Esophagus muscularis mucosa (tissue), 4 donors: Measurements from ENCODE around the gene CALML5. TPM values are rescaled to one million over a fixed set of nuclear protein-coding genes. Genes with fewer than 3 reads are reported as not detected.
A peak's percentile ranks its signal among the peaks of the same experiment; 100 is the strongest.

ENCODE experiments used
- DNase-seq: peaks from one replicate; pipeline ENCODE4 v3.0.0-alpha.2; 2017; ENCODE audit errors: extremely low spot score
- H3K27ac ChIP-seq, 4 donors: fragments of 200-600 bp; sonication (generic); replicated peaks in 1 of 4; 1 replicate in 3 of 4; 2 replicates in 1 of 4; pipeline ENCODE4 v1.5.1; 2016 to 2019; ENCODE audit warnings: mild to moderate bottlenecking in 1 of 4
- H3K27me3 ChIP-seq, 4 donors: fragments of 200-600 bp; sonication (generic); one replicate each; pipeline versions ENCODE4 v1.5.1 to v1.6.0; 2016 to 2019
- H3K36me3 ChIP-seq, 4 donors: fragments of 200-600 bp; sonication (generic); one replicate each; pipeline ENCODE4 v1.5.1; 2016 to 2019
- H3K4me1 ChIP-seq, 4 donors: fragments of 200-600 bp; sonication (generic); one replicate each; pipeline ENCODE4 v1.5.1; 2016 to 2019
- H3K4me3 ChIP-seq, 4 donors: fragments of 200-600 bp; sonication (generic); 1 replicate in 2 of 4; 2 replicates in 2 of 4; pipeline ENCODE4 v1.5.1; 2016 to 2019; ENCODE audit warnings: mild to moderate bottlenecking in 4 of 4, moderate library complexity in 1 of 4
- H3K9me3 ChIP-seq, 4 donors: fragments of 200-600 bp; sonication (generic); 1 replicate in 3 of 4; 2 replicates in 1 of 4; pipeline ENCODE4 v1.5.1; 2016 to 2019
- EP300 ChIP-seq: sonication (generic); formaldehyde crosslinking; IDR thresholded peaks from one replicate; pipeline ENCODE4 v1.6.1; 2017; ENCODE audit warnings: antibody characterized with exemption
- POLR2A ChIP-seq: fragments of 450-650 bp; IDR thresholded peaks from one replicate; pipeline ENCODE4 v1.6.1; 2017; ENCODE audit warnings: antibody characterized with exemption, moderate library complexity, mild to moderate bottlenecking, low read depth
- POLR2AphosphoS5 ChIP-seq, 2 donors: sonication (generic); formaldehyde crosslinking; IDR thresholded peaks; one replicate each; pipeline ENCODE4 v1.6.1; 2017; ENCODE audit warnings: antibody characterized with exemption in 2 of 2
- WGBS: methylation state at CpG from one replicate; pipeline ENCODE4 v1.1.5; 2018; 5-methylcytosine and 5-hydroxymethylcytosine counted together
- intact Hi-C: fragments of 100-400 bp; cut with DNase I; formaldehyde crosslinking; loops from one replicate; pipeline ENCODE4 v1.15.1; 2023
- total RNA-seq, 4 donors: library from RNA; depleted of rRNA; stranded (reverse); fragments of >200 nt; gene quantifications; one replicate each; pipeline versions ENCODE4 v1.1.0 to v1.2.1, GENCODE V29; 2016
- TF ChIP-seq, protein P1 (sequence below), 3 experiments: fragments of 200-600 bp in 2 of 3; fragments of 450-650 bp in 1 of 3; sonication (generic) in 2 of 3; IDR thresholded peaks; one replicate each; pipeline ENCODE4 v1.5.1; 2017 to 2019; ENCODE audit warnings: antibody characterized with exemption in 3 of 3, mild to moderate bottlenecking in 2 of 3, moderate library complexity in 1 of 3

CALML5 gene
- total RNA-seq, 4 donors from 2014 or later = not detected

DNA sequence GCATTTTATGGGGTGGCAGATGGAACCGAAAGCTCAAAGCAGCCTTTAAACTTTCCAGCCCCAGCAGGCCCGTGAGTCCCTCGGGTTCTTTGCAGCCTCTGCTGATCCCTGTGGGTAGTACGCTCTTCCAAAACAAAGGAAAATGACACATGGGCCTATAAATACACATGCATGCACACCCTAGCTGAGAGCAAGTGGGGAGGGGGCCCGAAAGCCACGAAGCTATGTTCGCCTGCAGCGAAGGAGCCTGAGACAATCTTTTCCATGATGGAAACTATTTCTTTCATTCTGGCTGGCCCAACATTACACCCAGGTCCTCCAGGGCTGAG is 32.2 kb downstream of the CALML5 start:
- Histone ChIP-seq H3K4me1 (peaks cover 9 to 46% (median 28%) of the 10 kb centered on the region in 4 donors), H3K4me3 (no peak overlapping the region), H3K27me3 (no peaks in the 10 kb centered on the region), H3K36me3 (no peaks in the 10 kb centered on the region), H3K27ac (peak overlapping the region; percentile 29 to 75 (median 60)), H3K9me3 (peaks cover 0 to 7% (median 2%) of the 10 kb centered on the region in 4 donors)
- TF ChIP-seq POLR2AphosphoS5 (IDR thresholded peaks at IDR 0.05) (no peak), EP300 (no peak), POLR2A (no peak)
- TF ChIP-seq, protein P1, sequence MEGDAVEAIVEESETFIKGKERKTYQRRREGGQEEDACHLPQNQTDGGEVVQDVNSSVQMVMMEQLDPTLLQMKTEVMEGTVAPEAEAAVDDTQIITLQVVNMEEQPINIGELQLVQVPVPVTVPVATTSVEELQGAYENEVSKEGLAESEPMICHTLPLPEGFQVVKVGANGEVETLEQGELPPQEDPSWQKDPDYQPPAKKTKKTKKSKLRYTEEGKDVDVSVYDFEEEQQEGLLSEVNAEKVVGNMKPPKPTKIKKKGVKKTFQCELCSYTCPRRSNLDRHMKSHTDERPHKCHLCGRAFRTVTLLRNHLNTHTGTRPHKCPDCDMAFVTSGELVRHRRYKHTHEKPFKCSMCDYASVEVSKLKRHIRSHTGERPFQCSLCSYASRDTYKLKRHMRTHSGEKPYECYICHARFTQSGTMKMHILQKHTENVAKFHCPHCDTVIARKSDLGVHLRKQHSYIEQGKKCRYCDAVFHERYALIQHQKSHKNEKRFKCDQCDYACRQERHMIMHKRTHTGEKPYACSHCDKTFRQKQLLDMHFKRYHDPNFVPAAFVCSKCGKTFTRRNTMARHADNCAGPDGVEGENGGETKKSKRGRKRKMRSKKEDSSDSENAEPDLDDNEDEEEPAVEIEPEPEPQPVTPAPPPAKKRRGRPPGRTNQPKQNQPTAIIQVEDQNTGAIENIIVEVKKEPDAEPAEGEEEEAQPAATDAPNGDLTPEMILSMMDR (IDR thresholded peaks at IDR 0.05) = no peak
- 58% methylated on average over 8 of the region's 8 CpGs for WGBS
- intact Hi-C loops = no loop called here
- no peak for DNase-seq

DNA sequence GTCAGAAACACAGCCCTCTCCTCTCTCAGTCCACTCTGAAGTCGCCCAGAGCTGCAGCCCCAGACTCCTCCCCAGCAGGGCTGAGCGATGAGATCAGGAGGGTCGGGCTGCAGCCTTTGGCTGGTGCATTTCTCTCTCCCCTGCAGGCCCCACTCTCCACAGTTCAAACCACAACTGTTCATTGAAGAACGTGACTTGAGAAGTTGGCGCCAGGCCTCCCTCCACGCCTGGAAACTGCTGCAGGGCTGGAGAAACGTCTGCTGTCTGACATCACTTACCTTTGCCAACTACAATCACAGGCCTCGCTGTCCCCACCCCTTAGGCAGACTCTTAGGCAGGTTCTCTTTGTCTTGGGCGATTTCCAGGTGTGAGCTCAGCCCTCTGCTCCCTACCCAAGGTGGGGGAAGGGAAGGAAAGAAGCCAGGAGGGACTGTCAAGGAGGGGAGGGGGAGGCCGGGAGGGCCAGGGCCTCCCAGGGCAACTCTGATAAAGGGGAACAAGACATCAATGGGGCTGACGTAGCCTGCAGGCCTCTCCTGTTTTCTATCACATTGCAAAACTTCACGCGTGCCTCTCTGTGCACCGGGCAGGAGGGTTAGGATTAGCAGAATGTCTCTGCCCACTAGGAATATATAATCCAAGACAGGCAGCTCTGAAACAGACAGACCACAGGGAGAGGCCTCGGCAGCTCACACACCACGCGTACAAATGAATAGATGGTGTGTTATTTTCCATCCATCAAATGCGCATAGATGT is 32.7 kb downstream of the CALML5 start:
- peak; percentile 90 for DNase-seq

DNA sequence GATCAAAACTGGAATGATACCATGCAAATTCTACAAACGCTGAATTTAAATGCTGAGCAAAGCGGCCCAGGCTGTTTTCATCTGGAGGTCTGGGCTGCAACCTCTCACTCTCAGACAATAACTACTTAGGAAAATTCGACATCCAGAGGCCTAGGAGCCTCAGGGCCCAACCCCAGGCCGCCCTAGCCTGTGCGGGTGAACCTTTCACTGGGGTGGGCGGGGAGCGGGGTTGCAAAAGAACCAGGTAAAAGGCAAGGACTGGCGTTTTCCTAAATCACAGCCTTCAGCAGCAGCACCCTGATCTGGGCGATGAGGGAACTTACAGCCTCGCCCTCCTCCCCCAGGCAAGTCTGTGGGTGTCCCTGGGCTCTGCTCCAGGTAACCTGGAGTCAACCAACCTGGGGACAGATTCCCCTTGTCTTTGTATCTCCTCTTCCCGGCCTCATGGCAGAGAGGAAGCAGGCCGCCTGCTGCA is 33.4 kb downstream of the CALML5 start:
- Histone ChIP-seq H3K27me3 (no peaks in the 10 kb centered on the region), H3K27ac (peak overlapping the region; percentile 29 to 75 (median 60)), H3K4me1 (peaks cover 14 to 56% (median 38%) of the 10 kb centered on the region in 4 donors), H3K36me3 (no peaks in the 10 kb centered on the region), H3K4me3 (no peak overlapping the region), H3K9me3 (peaks cover 0 to 7% (median 2%) of the 10 kb centered on the region in 4 donors)
- intact Hi-C loops = no loop called here
- no peak for TF ChIP-seq EP300
- TF ChIP-seq POLR2A = no peak
- no peak for TF ChIP-seq POLR2AphosphoS5 (IDR thresholded peaks at IDR 0.05)
- TF ChIP-seq, protein P1 (IDR thresholded peaks at IDR 0.05) = no peak
- 57% methylated on average over 5 of the region's 12 CpGs for WGBS
- peak; percentile 55 for DNase-seq

More for the DNA sequence above, 32.7 kb downstream of the CALML5 start:
- Histone ChIP-seq H3K36me3 (no peaks in the 10 kb centered on the region), H3K9me3 (peaks cover 0 to 7% (median 2%) of the 10 kb centered on the region in 4 donors), H3K4me1 (peaks cover 14 to 51% (median 34%) of the 10 kb centered on the region in 4 donors), H3K27ac (peak overlapping the region; percentile 29 to 75 (median 60)), H3K4me3 (no peak overlapping the region), H3K27me3 (no peaks in the 10 kb centered on the region)
- WGBS = 46% methylated on average over 15 of the region's 18 CpGs
- intact Hi-C loops = no loop called here
- peak in 1 of 2 donors; percentile 34 for TF ChIP-seq POLR2AphosphoS5 (IDR thresholded peaks at IDR 0.05)
- TF ChIP-seq, protein P1 (IDR thresholded peaks at IDR 0.05) = no peak

DNA sequence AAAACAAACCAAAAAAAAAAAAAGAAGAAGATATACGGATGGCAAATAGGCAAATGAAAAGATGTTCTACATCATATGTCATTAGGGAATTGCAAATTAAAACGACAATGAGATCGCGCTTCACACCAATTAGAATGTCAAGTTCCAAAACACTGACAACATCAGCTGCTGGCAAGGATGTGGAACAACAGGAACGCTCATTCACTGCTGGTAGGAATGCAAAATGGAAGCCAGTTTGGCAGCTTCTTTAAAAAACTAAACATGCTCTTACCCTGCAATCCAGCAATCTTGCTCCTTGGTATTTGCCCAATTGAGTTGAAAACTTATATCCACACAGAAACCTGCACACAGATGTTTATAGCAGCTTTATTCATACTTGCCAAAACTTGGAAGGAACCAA is 34.8 kb downstream of the CALML5 start:
- 47% methylated on average over 5 of the region's 5 CpGs for WGBS
- intact Hi-C loops = no loop called here

More for the DNA sequence above, 34.8 kb downstream of the CALML5 start:
- peaks cover 14 to 58% (median 38%) of the 10 kb centered on the region in 4 donors for H3K4me1 ChIP-seq
- no peak overlapping the region for H3K4me3 ChIP-seq
- peak in 1 of 2 donors; percentile 15 for TF ChIP-seq POLR2AphosphoS5 (IDR thresholded peaks at IDR 0.05)
- TF ChIP-seq, protein P1 (IDR thresholded peaks at IDR 0.05) = no peak
- no peaks in the 10 kb centered on the region for H3K27me3 ChIP-seq
- H3K27ac ChIP-seq = no peak overlapping the region
- H3K9me3 ChIP-seq = peaks cover 0 to 7% (median 2%) of the 10 kb centered on the region in 4 donors
- H3K36me3 ChIP-seq = peaks cover 0 to 9% (median 3%) of the 10 kb centered on the region in 4 donors
- peak; percentile 66 for DNase-seq
